HUES64 (cell line): Measurements from ENCODE around the gene USP46.

ENCODE experiments used
- H3K27ac ChIP-seq: 2 replicates; pipeline ENCODE4 v1.7.0; 2013; ENCODE audit warnings: low read depth, low read length, inconsistent platforms
- H3K27me3 ChIP-seq: 2 replicates; pipeline ENCODE4 v1.6.1; 2013; ENCODE audit warnings: mild to moderate bottlenecking, low read length; ENCODE audit not compliant: insufficient read depth
- H3K36me3 ChIP-seq: 2 replicates; pipeline ENCODE4 v1.6.1; 2013; ENCODE audit warnings: mild to moderate bottlenecking, low read length; ENCODE audit not compliant: insufficient read depth
- H3K4me1 ChIP-seq: 2 replicates; pipeline ENCODE4 v1.6.1; 2013; ENCODE audit warnings: mild to moderate bottlenecking, low read length, moderate library complexity; ENCODE audit not compliant: insufficient read depth
- H3K4me3 ChIP-seq: 2 replicates; pipeline ENCODE4 v1.5.1; 2013; ENCODE audit warnings: mild to moderate bottlenecking, low read length, moderate library complexity
- H3K9ac ChIP-seq: 2 replicates; pipeline ENCODE4 v1.6.1; 2013; ENCODE audit warnings: mild to moderate bottlenecking, low read depth, low read length
- H3K9me3 ChIP-seq: 2 replicates; pipeline ENCODE4 v1.6.1; 2013; ENCODE audit warnings: low read depth, low read length; ENCODE audit not compliant: insufficient read depth
- WGBS: fragments of 150-250, 120-280 bp; methylation state at CpG from one replicate; pipeline ENCODE4 v1.1.7; 2013; ENCODE audit warnings: missing lambda C conversion rate; 5-methylcytosine and 5-hydroxymethylcytosine counted together

Gene USP46

DNA sequence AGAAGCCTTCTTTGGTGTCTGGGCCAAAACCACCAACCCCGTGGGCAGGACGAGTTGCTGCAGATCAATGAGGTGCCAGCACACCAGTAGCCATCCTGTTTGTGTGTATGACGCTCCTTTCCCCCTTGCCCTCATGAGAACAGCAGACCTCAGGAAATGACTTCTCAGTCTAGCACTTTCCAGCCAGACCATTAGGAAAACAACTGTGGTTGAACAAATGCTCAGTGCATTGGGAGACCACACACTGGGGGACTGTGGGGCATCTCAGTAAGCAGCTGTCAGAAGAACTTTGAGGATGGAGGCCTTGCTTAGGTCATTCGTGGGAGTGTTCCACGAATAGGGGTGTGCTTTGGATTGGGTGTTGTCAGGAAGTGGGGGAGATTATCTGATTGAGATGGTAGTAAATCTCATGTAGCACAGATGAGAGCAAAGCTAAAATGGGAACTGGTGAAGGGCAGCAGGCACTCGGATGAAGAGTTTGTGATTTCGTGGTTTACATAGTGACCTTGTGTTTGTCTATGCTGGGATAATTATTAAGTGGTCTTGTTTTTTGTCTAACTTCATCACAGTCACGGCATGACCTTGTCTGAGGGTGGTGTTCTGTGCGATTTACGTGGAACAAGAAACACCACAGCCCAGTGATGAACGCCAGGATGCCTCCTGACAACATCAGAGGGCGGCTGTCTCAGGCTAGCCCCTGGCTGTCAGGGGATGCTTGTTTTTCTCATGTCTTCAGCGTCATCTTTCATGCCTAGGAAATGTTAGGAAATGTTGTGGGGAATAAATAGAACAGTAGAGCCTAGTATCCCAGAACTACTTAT, 70.1 kb downstream of the USP46 start:
- WGBS: 92% methylated on average over 13 of the region's 13 CpGs
- no peaks in the 10 kb centered on the region for H3K27me3 ChIP-seq
- no peak overlapping the region for H3K9ac ChIP-seq
- no peaks in the 10 kb centered on the region for H3K9me3 ChIP-seq
- no peak overlapping the region for H3K4me3 ChIP-seq
- peaks cover 4% of the 10 kb centered on the region; the same call in 1 of the 2 replicates for H3K4me1 ChIP-seq
- H3K27ac ChIP-seq: no peak overlapping the region
- peaks cover 8% of the 10 kb centered on the region; the same call in 1 of the 2 replicates for H3K36me3 ChIP-seq

DNA sequence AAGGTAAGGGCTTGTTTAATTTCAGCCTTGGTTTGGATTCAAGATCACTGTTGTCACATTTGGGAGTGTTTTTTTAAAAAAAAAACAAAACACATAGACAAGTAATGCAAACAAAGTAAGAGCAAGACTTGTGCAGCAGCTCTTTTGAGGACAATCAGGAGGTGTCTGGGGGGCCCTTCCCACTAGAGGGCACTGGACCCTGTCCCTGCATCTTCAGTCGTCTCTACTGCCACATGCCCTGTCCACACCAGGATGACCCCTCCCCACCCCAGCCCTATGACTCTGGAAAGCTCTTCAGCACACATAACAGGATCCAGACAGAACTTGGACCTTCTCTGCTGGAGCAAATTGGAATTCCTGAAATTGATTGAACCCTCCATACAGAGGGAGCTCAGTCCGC, 71.0 kb downstream of the USP46 start:
- no peaks in the 10 kb centered on the region for H3K9me3 ChIP-seq
- H3K27me3 ChIP-seq: no peaks in the 10 kb centered on the region
- H3K4me3 ChIP-seq: no peak overlapping the region
- H3K9ac ChIP-seq: no peak overlapping the region
- H3K36me3 ChIP-seq: peaks cover under 1% of the 10 kb centered on the region; the same call in 1 of the 2 replicates
- no peak overlapping the region for H3K27ac ChIP-seq
- H3K4me1 ChIP-seq: peaks cover 4% of the 10 kb centered on the region; the same call in 1 of the 2 replicates
- WGBS: 54% methylated on average over 2 of the region's 2 CpGs

DNA sequence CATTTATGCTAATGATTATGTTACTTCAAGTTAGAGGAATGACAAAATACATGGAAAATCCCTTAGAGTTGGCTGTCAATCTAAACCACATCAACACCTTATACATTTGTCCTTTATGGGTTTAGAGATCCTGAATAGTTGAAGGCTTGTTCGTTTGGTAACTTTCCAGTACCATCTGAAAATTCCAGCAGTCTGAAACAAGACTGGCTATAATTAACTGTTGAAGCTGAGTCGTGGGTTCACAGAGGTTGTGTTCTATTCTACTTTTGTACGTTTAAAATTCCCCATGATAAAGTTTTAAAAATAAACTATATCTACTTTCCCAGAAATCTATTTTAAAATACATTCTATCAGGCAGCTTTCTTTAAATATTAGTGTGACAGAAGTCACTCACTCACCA, 73.0 kb downstream of the USP46 start:
- 75% methylated on average over 2 of the region's 3 CpGs for WGBS
- Histone ChIP-seq H3K9me3 (no peaks in the 10 kb centered on the region), H3K9ac (no peak overlapping the region), H3K36me3 (no peaks in the 10 kb centered on the region), H3K4me3 (no peak overlapping the region), H3K27ac (no peak overlapping the region), H3K4me1 (peaks cover 4% of the 10 kb centered on the region; the same call in 1 of the 2 replicates), H3K27me3 (no peaks in the 10 kb centered on the region)

DNA sequence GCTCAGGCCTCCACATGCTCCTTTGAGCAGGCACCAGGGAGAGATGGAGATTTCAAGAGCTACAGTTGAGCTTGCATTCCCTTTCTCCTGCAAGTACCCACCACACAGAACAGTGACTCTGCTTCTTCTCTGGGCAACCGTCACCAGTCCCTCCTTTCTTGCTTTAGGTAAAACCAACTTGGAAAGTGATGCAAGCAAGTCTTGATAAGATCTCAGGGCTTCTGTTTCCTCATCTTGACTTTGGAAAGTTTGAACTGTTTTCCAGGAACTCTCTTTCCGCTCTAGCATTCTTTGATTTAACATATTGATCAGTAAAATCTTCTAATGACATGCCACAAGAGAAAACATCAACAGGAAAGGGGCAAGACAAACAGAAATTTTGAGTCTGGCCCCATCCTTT, 73.7 kb downstream of the USP46 start:
- 92% methylated on average over 2 of the region's 2 CpGs for WGBS
- Histone ChIP-seq H3K9ac (no peak overlapping the region), H3K4me3 (no peak overlapping the region), H3K4me1 (peaks cover 4% of the 10 kb centered on the region; the same call in 1 of the 2 replicates), H3K27ac (no peak overlapping the region), H3K9me3 (no peaks in the 10 kb centered on the region), H3K27me3 (no peaks in the 10 kb centered on the region), H3K36me3 (no peaks in the 10 kb centered on the region)

DNA sequence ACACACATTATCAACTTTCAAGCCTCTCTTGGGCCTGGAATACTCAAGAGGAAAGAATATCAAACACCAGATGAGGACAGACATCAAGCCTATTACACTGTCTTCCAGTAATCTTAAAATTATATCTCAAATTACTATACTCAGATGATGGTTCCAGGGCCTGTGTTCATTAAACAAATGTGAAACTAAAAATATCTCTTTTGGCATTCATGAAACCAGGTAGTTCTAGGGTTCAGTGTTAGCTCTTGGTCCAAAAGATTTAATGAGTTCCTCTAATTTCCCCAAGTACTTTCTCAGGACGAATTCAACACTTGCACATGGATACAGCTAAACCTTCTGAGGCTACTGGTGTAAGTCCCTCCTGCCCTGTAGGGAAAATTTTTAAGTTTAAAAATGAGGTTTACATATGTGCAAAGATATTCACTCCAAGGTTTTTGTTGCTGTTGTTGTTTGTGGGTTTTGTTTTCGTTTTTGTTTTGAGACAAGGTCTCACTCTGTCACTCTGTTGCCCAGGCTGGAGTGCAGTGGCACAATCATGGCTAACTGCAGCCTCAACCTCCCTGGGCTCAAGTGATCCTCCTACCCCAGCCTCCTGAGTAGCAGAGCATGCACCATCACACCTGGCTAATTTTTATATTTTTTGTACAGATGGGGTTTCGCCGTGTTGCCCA, 79.4 kb downstream of the USP46 start:
- WGBS: 88% methylated on average over 4 of the region's 4 CpGs
- no peak overlapping the region for H3K4me3 ChIP-seq

DNA sequence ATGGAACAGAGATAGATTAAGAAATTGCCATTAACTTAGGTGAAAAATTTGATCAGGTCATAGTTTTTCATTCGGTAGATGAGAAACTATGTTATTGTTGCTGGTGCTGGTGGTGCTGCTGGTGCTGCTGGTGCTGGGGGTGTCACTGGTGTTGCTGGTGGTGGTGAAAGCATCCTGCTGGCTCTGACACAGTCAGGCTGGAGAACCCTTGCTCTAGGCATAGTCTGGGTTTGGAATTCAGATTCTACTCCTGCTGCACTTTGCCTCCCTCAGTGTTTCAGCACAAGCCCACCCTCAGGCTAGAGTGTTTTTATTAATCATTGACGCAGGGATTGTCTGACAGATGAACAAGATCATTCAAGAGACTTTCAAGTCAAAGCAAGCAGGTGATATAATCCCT, 80.2 kb downstream of the USP46 start:
- WGBS: 88% methylated on average over 2 of the region's 2 CpGs
- no peak overlapping the region for H3K27ac ChIP-seq
- no peaks in the 10 kb centered on the region for H3K36me3 ChIP-seq
- H3K9me3 ChIP-seq: no peaks in the 10 kb centered on the region
- H3K4me3 ChIP-seq: no peak overlapping the region
- H3K27me3 ChIP-seq: no peaks in the 10 kb centered on the region
- no peaks in the 10 kb centered on the region for H3K4me1 ChIP-seq
- no peak overlapping the region for H3K9ac ChIP-seq

More for the DNA sequence above, 79.4 kb downstream of the USP46 start:
- Histone ChIP-seq H3K36me3 (no peaks in the 10 kb centered on the region), H3K9me3 (no peaks in the 10 kb centered on the region), H3K9ac (no peak overlapping the region), H3K27ac (no peak overlapping the region), H3K4me1 (no peaks in the 10 kb centered on the region), H3K27me3 (no peaks in the 10 kb centered on the region)

DNA sequence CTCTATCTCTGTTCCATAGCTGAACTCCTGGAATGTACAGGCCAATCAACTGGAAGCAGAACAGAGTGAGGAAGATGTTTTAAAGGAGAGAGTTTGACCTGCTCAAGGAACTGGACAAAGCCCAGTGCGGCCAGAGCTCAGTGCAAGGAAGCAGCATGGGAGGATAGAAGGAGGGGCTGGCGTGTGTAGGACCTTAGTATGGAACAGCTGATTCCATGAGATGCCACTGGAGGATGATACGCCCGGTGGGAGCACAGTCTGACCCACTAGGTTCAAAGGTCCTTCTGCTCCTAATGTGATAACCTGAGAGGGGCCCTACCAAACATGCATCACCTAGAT, 81.5 kb downstream of the USP46 start:
- H3K9ac ChIP-seq: no peak overlapping the region
- no peaks in the 10 kb centered on the region for H3K9me3 ChIP-seq
- H3K4me3 ChIP-seq: no peak overlapping the region
- H3K27ac ChIP-seq: no peak overlapping the region
- no peaks in the 10 kb centered on the region for H3K27me3 ChIP-seq
- H3K4me1 ChIP-seq: no peaks in the 10 kb centered on the region
- no peaks in the 10 kb centered on the region for H3K36me3 ChIP-seq
- WGBS: 90% methylated on average over 4 of the region's 4 CpGs

DNA sequence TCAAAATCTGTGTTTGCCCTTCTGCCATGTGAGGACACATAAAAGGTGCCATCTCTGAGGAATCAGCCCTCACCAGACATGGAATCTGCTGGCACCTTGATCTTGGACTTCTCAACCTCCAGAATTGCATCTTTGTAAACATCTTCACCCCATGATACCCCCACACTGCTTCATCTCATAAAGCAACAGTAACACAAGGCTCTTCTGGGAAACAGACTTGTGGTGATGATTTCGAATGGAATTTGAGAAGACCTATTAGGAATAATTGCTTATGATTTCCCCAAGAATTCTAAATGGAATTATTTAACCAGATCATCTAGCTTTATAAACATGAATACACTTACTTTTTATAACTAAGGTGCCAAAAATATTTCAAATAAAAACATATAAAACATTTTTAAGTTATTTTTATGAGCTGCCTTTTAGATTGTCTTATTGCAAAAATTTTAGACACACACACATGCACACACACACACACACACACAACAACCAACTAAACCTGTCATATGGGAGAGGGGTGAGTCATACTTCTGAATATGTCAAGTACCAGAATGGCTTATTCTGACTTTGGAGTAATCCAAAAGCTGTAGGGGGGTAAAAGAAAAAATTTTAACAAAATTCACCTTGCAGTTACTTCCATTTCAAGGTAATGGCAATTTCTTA, 82.0 kb downstream of the USP46 start:
- Histone ChIP-seq H3K4me3 (no peak overlapping the region), H3K9me3 (no peaks in the 10 kb centered on the region), H3K36me3 (no peaks in the 10 kb centered on the region), H3K9ac (no peak overlapping the region), H3K27ac (no peak overlapping the region), H3K27me3 (no peaks in the 10 kb centered on the region), H3K4me1 (no peaks in the 10 kb centered on the region)
- no CpG with 5 or more reads among the region's 1 CpG for WGBS

DNA sequence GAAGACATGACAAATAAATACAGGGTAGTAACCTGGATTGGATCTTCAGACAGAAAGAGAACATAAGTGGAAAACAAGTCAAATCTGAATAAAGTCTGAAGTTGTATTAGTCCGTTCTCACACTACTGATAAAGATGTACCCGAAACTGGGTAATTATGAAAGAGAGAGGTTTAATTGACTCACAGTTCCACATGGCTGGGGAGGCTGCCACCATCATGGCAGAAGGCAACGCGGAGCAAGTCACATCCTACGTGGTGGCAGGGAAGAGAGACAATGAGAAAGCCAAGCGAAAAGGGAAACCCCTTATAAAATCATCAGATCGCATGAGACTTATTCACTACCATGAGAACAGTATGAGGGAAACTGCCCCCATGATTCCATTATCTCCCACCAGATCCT, 82.8 kb downstream of the USP46 start:
- 97% methylated on average over 7 of the region's 7 CpGs for WGBS
- H3K27me3 ChIP-seq: no peaks in the 10 kb centered on the region
- H3K4me3 ChIP-seq: no peak overlapping the region

DNA sequence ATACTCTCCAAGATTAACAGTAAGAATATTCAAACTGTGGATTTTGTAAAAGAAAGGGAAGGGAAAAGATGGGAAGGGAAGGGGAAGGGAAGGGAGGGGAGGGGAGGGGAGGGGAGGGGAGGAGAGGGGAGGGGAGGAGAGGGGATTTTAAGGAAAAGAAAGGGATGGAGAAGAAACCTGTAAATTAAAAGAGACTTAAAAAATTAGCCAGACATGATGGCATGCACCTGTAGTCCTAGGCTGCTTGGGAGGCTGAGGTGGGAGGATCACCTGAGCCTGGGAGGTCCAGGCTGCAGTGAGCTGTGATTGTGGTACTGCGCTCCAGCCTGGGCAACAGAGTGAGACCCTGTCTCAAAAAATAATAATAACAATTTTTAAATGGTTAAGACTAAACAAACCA, 83.7 kb downstream of the USP46 start:
- Histone ChIP-seq H3K9me3 (no peaks in the 10 kb centered on the region), H3K4me3 (no peak overlapping the region), H3K27ac (no peak overlapping the region), H3K27me3 (no peaks in the 10 kb centered on the region), H3K36me3 (no peaks in the 10 kb centered on the region), H3K9ac (no peak overlapping the region), H3K4me1 (no peaks in the 10 kb centered on the region)
- WGBS: no CpG with 5 or more reads among the region's 1 CpG

More for the DNA sequence above, 82.8 kb downstream of the USP46 start:
- no peaks in the 10 kb centered on the region for H3K4me1 ChIP-seq
- H3K9ac ChIP-seq: no peak overlapping the region
- no peak overlapping the region for H3K27ac ChIP-seq
- no peaks in the 10 kb centered on the region for H3K36me3 ChIP-seq
- H3K9me3 ChIP-seq: no peaks in the 10 kb centered on the region

DNA sequence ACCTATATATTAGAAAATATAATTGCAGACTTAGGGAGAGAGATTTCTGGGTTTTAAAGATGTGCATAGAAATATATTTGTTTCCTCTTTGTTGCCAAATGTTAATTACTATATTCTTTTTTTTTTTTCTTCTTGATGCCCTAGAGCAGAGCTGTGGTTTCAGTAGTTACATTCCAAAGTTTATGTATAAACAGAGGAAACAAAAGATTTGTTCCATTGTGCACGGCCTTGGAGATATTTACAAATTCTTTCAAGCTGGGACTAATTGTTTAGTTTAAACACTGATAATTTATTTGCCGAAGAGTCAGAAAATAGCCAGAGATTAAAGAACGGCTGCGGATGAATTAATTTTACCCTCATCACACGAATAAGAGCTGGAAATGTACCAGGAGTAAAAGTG, 85.1 kb downstream of the USP46 start:
- WGBS: 91% methylated on average over 4 of the region's 5 CpGs
- no peaks in the 10 kb centered on the region for H3K9me3 ChIP-seq
- no peak overlapping the region for H3K9ac ChIP-seq
- no peaks in the 10 kb centered on the region for H3K27me3 ChIP-seq
- H3K36me3 ChIP-seq: no peaks in the 10 kb centered on the region
- no peaks in the 10 kb centered on the region; the same call in 1 of the 2 replicates for H3K4me1 ChIP-seq
- no peak overlapping the region for H3K27ac ChIP-seq
- H3K4me3 ChIP-seq: no peak overlapping the region
